ENCODE data around the gene RANBP10.

The RANBP10 gene

DNA sequence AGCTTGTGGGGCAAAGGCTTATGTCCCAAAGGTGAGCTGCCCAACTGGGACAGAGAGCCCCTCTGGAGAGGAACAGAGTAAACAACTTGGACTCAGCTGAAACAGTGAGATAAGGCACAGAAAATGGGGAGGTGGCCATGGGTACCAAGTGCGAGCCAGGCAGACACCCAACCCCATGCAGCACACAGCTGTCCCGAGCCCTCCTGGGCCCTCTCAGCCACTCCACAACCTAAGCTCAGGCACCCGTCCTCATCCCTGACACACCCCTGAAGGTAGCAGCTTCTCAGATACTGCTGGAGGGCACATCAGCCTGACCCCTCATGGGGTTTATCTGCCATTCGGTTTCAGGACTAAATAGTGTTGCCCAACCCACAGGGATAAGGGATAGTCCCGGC lies 82.5 kb downstream of the RANBP10 start:
- no peak for TF ChIP-seq ZFX (IDR thresholded peaks at IDR 0.05)
- TF ChIP-seq, protein P1, sequence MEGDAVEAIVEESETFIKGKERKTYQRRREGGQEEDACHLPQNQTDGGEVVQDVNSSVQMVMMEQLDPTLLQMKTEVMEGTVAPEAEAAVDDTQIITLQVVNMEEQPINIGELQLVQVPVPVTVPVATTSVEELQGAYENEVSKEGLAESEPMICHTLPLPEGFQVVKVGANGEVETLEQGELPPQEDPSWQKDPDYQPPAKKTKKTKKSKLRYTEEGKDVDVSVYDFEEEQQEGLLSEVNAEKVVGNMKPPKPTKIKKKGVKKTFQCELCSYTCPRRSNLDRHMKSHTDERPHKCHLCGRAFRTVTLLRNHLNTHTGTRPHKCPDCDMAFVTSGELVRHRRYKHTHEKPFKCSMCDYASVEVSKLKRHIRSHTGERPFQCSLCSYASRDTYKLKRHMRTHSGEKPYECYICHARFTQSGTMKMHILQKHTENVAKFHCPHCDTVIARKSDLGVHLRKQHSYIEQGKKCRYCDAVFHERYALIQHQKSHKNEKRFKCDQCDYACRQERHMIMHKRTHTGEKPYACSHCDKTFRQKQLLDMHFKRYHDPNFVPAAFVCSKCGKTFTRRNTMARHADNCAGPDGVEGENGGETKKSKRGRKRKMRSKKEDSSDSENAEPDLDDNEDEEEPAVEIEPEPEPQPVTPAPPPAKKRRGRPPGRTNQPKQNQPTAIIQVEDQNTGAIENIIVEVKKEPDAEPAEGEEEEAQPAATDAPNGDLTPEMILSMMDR (conservative IDR thresholded peaks at IDR 0.05), result no peak
- H3K27ac ChIP-seq, result no peak overlapping the region

DNA sequence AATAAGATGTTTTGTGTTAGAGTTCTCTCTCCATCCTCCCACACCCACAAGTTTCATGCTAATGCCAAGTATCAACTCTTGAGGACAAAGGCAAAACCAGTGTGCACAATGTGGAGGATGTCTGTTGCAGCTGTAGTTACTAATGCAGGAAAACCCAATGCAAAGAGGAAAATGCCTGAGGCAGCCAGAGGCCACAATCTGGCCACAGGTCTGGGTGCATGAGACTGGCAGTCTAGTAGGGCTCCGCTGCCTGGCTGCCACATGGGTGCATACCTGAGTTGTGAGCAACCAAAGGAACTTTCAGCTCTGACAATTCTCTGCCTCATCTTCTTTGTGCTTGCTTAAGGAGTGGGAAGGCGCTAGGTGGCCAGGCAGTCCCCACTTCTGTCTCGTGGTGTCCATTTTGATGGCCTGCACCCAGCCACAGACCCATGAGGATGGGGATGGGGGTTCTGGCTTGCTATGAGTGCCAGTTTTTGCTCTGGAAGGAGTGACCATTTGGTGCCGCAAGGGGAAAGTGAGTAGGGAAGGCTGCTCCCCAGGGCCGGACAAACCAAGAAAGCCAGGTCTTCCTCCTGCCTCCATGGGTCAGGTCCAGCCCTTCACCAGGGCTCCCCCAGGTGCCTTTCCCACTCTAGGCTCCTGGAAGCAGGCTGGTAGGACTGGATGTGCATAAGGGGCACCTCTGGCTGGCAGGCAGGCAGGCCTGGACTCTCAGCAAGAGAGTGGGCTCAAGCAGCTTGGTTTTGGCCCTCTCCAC lies 83.0 kb downstream of the RANBP10 start:
- H3K27ac ChIP-seq, result no peak overlapping the region
- TF ChIP-seq, protein P1 (conservative IDR thresholded peaks at IDR 0.05), result no peak
- no peak for TF ChIP-seq ZFX (IDR thresholded peaks at IDR 0.05)

DNA sequence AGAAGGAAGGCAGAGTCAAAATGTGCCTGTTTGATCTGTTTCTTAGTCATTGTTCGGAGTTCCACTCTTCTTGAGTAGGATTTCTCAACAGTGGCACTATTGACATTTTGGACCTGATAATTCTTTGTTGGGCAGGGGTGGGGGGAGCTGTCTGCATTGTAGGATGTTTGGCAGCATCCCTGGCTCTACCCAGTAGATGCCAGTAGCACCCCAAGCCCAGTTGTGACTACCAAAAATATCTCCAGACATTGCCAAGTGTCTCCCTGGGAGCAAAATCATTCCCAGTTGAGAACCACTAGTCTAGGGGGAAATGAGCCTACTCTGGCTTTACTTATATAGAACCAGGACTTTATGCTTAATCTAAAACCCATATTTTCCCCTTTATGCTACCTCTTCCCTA lies 86.1 kb downstream of the RANBP10 start:
- TF ChIP-seq, protein P1 (conservative IDR thresholded peaks at IDR 0.05), result no peak
- no peak for TF ChIP-seq ZFX (IDR thresholded peaks at IDR 0.05)
- H3K27ac ChIP-seq, result no peak overlapping the region; the same call in 1 of the 2 replicates

GRCh38 chr16:67719778-67720144 lies 86.6 kb downstream of the RANBP10 start:
- H3K27ac ChIP-seq, result peak overlapping the region; percentile 83
- TF ChIP-seq, protein P1 (conservative IDR thresholded peaks at IDR 0.05), result no peak
- TF ChIP-seq ZFX (IDR thresholded peaks at IDR 0.05), result no peak

- peak within 1 kb of the TSS; percentile 83 for H3K27ac ChIP-seq
- TF ChIP-seq, protein P1 (conservative IDR thresholded peaks at IDR 0.05), result no peak; the same call in 1 of the 2 replicates
- TF ChIP-seq ZFX (IDR thresholded peaks at IDR 0.05), result peak; percentile 80
Observed at GRCh38 chr16:67719048-67719777, 87.1 kb downstream of the RANBP10 start, which contains the start of gene GFOD2. Gene GFOD2 (minus strand): TSS chr16:67719316. CDS start chr16:67685715, 33,601 bp downstream.

GRCh38 chr16:67718668-67719047 lies 87.7 kb downstream of the RANBP10 start:
- H3K27ac ChIP-seq, result peak overlapping the region; percentile 83

More at GRCh38 chr16:67718668-67719047, 87.7 kb downstream of the RANBP10 start:
- no peak for TF ChIP-seq ZFX (IDR thresholded peaks at IDR 0.05)
- TF ChIP-seq, protein P1 (conservative IDR thresholded peaks at IDR 0.05), result no peak
